SU-DHL-6 (cell line): ENCODE measurements around the gene POLE4.

ENCODE experiments used
- EZH2phosphoT487 ChIP-seq: fragments of 200-600 bp; sonication (generic), shearing (Covaris generic); conservative IDR thresholded peaks from 2 replicates; pipeline ENCODE4 v1.6.1; 2018; ENCODE audit warnings: mild to moderate bottlenecking, antibody characterized with exemption, low read length, moderate library complexity, mixed read lengths
- TF ChIP-seq, protein P1 (sequence below): fragments of 200-600 bp; sonication (generic); IDR thresholded peaks from one replicate; pipeline ENCODE4 v1.5.1; 2017; ENCODE audit warnings: antibody characterized with exemption, mild to moderate bottlenecking, low read length, moderate library complexity; ENCODE audit not compliant: insufficient read depth, poor library complexity, severe bottlenecking

DNA sequence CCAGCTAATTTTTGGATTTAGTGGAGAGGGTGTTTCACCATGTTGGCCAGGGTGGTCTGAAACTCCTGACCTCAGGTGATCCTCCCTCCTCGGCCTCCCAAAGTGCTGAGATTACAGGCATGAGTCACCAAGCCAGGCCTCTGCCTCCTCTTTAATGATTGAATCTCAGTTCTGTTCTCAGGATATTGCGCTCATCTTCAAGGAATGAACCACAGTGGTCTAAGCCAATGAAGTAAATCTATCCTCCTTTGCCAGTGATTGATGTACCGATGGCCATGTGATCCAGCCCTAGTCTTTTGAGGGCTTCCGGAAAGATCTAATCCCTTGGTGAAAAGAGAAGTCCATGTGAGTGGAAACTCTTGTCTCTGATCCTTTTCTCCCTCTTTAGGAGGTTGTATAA lies 48.6 kb downstream of the POLE4 start:
- TF ChIP-seq, protein P1, sequence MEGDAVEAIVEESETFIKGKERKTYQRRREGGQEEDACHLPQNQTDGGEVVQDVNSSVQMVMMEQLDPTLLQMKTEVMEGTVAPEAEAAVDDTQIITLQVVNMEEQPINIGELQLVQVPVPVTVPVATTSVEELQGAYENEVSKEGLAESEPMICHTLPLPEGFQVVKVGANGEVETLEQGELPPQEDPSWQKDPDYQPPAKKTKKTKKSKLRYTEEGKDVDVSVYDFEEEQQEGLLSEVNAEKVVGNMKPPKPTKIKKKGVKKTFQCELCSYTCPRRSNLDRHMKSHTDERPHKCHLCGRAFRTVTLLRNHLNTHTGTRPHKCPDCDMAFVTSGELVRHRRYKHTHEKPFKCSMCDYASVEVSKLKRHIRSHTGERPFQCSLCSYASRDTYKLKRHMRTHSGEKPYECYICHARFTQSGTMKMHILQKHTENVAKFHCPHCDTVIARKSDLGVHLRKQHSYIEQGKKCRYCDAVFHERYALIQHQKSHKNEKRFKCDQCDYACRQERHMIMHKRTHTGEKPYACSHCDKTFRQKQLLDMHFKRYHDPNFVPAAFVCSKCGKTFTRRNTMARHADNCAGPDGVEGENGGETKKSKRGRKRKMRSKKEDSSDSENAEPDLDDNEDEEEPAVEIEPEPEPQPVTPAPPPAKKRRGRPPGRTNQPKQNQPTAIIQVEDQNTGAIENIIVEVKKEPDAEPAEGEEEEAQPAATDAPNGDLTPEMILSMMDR = no peak
- no peak for TF ChIP-seq EZH2phosphoT487
